Glomerular visceral epithelial cell (primary cell): ENCODE measurements around the gene DRC7.

Experiments
- DNase-seq: peaks from one replicate; pipeline ENCODE4 v3.0.0-alpha.2; 2016; ENCODE audit errors: extremely low spot score

Gene DRC7

DNA sequence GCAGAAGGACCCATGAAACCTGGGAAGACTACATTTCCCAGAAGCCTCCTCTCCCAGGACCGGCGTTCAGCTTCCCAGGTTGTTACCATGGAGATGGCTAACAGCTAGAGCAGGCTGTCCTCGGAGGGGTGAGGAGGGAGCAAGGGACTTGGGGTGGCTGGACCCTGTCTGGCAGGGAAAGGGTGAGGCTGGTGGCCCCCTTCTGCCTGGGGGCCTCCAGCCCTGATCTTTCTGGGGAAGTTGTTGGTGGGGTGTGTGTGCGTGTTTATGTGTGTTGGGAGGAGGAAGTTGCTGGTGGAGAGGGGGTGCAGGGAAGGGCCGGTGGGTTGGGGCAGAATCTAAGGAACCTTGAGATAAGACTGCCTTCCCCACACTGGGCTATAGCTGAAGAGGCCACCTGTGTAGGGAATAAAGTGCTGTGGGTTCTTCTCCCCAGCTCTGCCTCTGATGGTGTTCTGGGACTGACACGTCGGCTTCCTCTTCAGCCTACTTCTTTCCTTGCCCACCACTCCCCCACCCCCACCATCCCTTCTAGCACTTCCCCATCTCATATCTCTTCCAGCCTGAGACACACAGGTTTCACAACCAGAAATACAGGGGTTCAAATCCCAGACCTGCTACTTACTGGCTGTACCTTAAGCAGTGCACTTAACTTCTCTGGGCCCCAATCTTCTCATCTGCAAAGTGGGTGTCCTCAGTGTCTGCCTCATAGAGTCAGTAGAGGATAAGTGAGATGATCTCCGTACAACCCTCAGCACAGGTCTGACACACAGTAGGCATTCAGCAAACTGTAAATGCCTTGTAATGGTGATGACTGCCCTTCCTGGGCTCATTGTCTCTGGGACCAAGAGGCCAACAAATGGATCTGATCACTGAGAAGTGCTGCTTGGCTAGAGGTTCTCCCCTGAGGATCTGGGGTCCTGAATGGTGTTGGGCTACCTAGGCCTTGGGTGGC is at the start of gene DRC7:
DRC7 (plus strand) TSS at position 82 of the 955 bp plus-strand sequence. CDS start 3,144 bp downstream, outside the sequence.
- DNase-seq = peak; percentile 34

DNA sequence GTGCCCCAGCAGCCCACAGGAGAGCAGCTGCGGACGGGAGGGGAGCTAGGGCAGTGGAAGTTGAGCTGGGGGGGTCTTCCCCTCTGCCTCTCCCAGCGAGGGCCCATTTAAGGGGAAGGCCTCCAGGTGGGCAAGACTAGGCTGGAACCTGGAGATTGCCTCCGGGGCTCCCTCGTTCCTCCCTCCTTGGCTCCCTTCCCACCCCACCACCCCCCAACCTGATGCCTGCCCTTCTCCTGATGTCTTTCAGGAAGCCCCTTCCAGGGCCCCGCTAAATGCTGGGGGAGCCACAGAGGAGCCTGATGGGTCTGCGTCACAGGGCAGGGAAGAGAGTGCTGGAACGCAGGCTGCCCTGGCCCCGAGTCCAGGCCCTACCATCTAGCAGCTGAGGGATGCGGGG is 49.4 kb upstream of the DRC7 start:
- DNase-seq = no peak

DNA sequence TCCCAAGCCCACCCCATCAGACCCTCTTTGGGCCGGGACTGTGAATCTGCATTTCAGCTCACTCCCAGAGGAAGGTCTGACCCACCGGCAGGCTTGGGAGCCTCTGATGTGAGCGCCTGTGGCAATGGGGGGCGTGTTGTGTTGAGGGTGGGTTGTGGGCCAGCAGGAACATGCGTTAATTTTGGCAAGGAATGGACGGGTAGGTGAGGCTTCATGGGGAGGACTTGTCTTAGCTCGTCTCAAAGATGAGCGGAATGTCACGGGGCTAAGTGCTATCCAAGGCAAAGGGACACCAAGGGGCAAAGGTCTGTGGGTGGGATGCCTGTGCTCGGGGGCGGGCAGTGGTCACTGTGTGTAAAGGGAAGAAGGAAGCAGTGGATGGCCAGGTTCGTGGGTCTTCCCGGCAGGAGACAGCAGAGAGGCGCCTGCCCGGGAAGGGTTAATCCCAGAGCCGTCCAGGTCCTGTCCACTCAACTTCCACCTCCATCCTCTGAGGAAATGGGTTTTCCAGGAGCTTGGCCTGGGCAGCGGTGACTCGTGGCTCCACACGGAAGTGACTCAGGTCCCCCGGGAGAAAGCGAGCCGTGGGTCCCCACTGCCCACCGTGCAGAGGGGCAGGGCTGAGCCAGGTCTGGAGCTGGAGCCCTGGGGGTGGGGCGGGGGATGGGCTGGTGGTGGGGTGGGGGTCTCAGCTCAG is 48.8 kb upstream of the DRC7 start:
- peak; percentile 59 for DNase-seq

GRCh38 chr16:57646388-57647039 is 48.1 kb upstream of the DRC7 start:
- no peak for DNase-seq

DNA sequence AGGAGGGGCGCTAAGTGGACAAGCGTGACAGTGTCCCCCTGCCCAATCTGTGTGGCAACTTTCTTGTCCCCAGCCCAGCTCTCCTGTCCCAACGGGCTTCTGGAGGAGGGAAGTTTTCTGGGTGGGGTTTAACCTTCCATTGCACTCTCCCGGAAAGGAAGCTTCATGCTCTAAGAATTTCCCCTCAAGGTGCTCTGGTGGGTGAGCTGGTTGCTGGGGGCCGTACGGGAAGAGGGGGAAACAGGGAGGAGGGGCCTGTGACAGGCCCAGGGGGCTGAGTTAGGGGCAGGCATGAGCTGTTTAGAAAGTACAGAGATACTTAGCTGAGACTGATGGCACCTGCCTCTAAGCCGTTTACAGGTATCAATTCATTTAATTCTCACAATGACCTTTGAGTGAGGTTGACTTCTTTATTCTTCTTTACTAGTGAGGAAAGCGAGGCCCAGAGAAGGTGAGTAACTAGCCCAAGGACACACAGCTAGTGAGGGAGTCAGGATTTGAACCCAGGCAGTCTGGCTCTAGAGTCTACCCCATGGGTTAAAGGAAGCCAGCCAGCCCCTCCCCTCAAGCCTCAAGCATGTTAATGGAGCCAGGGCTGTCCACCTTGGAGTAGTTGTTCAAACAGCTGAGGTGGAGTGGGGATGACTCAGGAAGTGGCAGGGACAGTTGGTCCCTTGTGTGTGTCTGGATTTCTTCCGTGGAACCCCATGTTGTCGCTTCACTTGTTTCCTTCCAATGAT is 47.3 kb upstream of the DRC7 start:
- DNase-seq = no peak

DNA sequence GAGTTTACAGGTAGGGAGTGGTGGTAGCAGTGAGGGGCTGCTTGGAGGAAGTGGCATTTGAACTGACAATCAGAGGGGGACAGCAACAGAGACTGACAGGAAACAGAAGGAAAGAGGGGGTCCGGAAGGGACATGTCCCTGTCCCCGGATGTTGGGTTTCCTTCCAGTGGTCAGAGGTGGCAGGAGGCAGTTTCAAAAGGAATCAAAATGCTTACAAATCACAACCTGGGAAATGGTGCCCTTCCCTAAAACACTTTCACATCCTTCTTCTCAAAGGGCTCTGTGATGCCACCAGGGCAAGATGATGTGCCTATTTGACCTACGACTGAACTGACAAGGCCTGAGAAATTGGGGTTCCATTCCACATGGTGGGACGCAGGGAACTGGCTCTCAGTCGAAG is 46.5 kb upstream of the DRC7 start:
- DNase-seq = no peak

GRCh38 chr16:57648581-57649442 is 45.8 kb upstream of the DRC7 start:
- peak; percentile 80 for DNase-seq

DNA sequence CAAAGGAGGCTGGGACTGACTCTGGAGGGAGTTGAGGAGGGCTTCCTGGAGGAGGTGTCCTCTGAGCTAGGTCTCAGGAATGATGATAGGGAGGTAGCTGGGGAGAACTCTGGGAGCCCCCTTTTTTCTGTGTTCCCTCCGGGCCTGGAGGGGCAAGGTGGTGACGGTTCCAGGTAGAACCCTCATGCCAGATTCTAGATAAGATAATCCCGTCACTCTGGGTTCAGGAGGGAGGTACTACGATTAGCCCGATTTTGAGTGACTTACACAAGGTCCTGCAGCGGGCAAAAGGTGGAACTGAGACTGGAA is 45.2 kb upstream of the DRC7 start:
- DNase-seq = no peak

GRCh38 chr16:57649846-57650245 is 44.8 kb upstream of the DRC7 start:
- DNase-seq = no peak

GRCh38 chr16:57651344-57652333 is 43.0 kb upstream of the DRC7 start:
- no peak for DNase-seq

- DNase-seq = no peak
Observed at GRCh38 chr16:57652695-57653471, 41.7 kb upstream of the DRC7 start.

DNA sequence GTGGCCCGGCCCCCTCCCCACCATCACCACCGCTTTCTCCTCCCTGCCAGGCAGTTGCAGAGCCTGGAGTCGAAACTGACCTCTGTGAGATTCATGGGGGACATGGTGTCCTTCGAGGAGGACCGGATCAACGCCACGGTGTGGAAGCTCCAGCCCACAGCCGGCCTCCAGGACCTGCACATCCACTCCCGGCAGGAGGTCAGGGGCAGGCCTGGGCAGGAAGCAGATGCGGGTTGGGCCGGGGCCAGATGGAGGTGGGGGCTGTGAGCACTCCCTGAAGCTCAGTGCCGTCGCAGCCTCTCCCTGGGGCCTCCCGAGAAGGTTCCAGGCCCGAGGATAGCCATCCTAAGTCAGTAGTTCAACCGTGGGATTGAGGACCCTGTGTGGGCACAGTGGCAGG is 40.7 kb upstream of the DRC7 start:
- no peak for DNase-seq

DNA sequence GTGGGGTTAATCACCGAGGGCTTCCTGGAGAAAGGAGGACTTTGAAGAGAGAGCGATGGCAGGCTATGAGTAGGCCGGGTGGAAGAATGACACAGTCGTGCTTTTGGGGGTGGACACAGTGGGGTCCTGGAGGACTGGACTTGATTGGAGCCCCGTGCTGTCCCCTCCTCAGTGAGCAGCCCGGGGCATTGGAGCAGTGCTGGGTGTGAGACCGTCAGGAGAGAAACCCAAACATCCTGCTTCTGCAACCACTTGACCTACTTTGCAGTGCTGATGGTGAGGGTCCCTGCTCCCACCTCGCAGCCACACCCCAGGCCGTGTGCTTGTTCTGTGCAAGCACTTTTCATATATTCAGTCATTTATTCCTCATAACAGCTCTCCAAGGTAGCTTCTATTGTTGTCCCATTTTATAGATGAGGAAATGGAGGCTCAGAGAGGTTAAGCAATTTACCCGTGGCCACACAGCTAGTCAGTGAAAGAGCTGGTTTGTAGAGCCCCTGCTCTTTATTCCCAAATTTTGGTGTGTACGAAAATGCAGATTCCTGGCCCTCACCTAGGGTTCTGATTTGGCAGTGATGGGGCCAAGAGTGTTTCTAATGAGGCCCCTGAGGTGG is 38.2 kb upstream of the DRC7 start:
- no peak for DNase-seq

DNA sequence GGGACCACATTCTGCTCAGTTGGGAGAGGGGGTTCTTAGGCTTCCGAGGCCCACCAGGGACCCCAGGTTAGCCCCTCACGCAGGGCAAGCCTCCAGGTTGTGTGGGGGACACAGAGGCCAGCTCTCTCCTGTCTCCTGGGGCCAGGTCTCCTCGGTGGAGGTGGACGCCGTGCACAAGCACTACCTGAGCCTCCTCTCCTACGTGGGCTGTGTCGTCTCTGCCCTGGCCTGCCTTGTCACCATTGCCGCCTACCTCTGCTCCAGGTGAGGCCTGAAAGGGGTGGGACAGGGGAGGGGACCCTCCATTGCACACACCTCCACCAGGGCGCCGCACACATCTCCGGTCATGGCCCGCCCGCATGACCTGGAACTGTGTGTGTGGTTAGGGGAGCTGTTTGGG is 37.4 kb upstream of the DRC7 start:
- DNase-seq = no peak

- no peak for DNase-seq
Observed at GRCh38 chr16:57658130-57658877, 36.3 kb upstream of the DRC7 start.

DNA sequence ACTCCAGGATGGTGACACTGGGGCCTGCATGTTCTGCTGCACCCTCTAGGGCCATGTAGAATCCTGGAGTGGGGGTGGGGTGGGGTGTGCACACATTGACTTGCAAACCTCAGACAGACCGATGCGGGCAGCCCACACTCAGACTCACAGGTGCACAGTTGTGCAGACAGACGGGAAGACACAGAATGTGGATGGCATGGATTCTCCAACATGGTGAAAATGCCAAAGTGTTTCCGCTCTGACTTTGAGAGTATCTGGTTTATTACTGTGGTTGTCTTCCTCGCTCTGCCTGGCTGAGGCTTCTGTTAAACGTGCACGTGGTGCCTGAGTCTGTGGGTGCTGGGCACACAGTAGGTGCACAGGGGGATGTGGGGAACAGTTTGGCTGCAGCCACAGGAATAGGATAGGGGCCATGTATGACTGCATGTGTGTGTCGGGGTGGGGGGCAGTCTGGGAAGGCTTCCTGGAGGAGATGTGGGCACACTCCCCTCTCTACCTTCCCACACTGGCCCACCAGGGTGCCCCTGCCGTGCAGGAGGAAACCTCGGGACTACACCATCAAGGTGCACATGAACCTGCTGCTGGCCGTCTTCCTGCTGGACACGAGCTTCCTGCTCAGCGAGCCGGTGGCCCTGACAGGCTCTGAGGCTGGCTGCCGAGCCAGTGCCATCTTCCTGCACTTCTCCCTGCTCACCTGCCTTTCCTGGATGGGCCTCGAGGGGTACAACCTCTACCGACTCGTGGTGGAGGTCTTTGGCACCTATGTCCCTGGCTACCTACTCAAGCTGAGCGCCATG is 35.5 kb upstream of the DRC7 start:
- DNase-seq = no peak
